Measurements from ENCODE around the gene GINS3.
"Not testable (repeated sequence)": the region's sequence is repeated elsewhere in the genome, so short reads cannot be mapped to it uniquely, and the experiment has no call there.

The GINS3 gene

GRCh38 chr16:58389724-58390123 lies 2.5 kb upstream of the GINS3 start:
- no peak for DNase-seq (ENCODE audit: low read depth in 2 of 2)

- DNase-seq (ENCODE audit: low read depth in 2 of 2), result no peak
Observed at GRCh38 chr16:58393138-58393504, 850 bp downstream of the GINS3 start.

GRCh38 chr16:58396897-58397296 lies 4.6 kb downstream of the GINS3 start:
- DNase-seq (ENCODE audit: low read depth in 2 of 2), result not testable (repeated sequence)

GRCh38 chr16:58399718-58400633 lies 7.7 kb downstream of the GINS3 start:
- no peak for DNase-seq (ENCODE audit: low read depth in 2 of 2)

GRCh38 chr16:58401305-58401704 lies 9.0 kb downstream of the GINS3 start:
- DNase-seq (ENCODE audit: low read depth in 2 of 2), result not testable (repeated sequence)

GRCh38 chr16:58402796-58403195 lies 10.5 kb downstream of the GINS3 start:
- DNase-seq (ENCODE audit: low read depth in 2 of 2), result no peak

GRCh38 chr16:58409316-58409973 lies 17.2 kb downstream of the GINS3 start:
- no peak for DNase-seq (ENCODE audit: low read depth in 2 of 2)

- no peak for DNase-seq (ENCODE audit: low read depth in 2 of 2)
Observed at GRCh38 chr16:58411336-58411735, 19.1 kb downstream of the GINS3 start.

GRCh38 chr16:58411736-58412614 lies 19.7 kb downstream of the GINS3 start:
- no peak for DNase-seq (ENCODE audit: low read depth in 2 of 2)

- DNase-seq (ENCODE audit: low read depth in 2 of 2), result not testable (repeated sequence)
Observed at GRCh38 chr16:58412615-58412970, 20.3 kb downstream of the GINS3 start.

- no peak for DNase-seq (ENCODE audit: low read depth in 2 of 2)
Observed at GRCh38 chr16:58413359-58413758, 21.1 kb downstream of the GINS3 start.

- DNase-seq (ENCODE audit: low read depth in 2 of 2), result no peak
Observed at GRCh38 chr16:58415003-58415402, 22.7 kb downstream of the GINS3 start.

GRCh38 chr16:58415961-58416360 lies 23.7 kb downstream of the GINS3 start:
- DNase-seq (ENCODE audit: low read depth in 2 of 2), result not testable (repeated sequence)

GRCh38 chr16:58417035-58417434 lies 24.8 kb downstream of the GINS3 start:
- DNase-seq (ENCODE audit: low read depth in 2 of 2), result no peak

- DNase-seq (ENCODE audit: low read depth in 2 of 2), result no peak
Observed at GRCh38 chr16:58417600-58417999, 25.3 kb downstream of the GINS3 start.

GRCh38 chr16:58418026-58418425 lies 25.8 kb downstream of the GINS3 start:
- no peak for DNase-seq (ENCODE audit: low read depth in 2 of 2)

- DNase-seq (ENCODE audit: low read depth in 2 of 2), result no peak
Observed at GRCh38 chr16:58418601-58419000, 26.3 kb downstream of the GINS3 start.

- no peak for DNase-seq (ENCODE audit: low read depth in 2 of 2)
Observed at GRCh38 chr16:58419241-58419990, 27.1 kb downstream of the GINS3 start.

- no peak for DNase-seq (ENCODE audit: low read depth in 2 of 2)
Observed at GRCh38 chr16:58421059-58421458, 28.8 kb downstream of the GINS3 start.

- DNase-seq (ENCODE audit: low read depth in 2 of 2), result no peak
Observed at GRCh38 chr16:58421529-58421928, 29.3 kb downstream of the GINS3 start.

- DNase-seq (ENCODE audit: low read depth in 2 of 2), result no peak
Observed at GRCh38 chr16:58422809-58423208, 30.5 kb downstream of the GINS3 start.

All from stimulated activated CD8-positive, alpha-beta memory T cell treated with anti-CD3 and anti-CD28 coated beads, Interleukin-7, amount 100 ng/mL, for 4 hours (primary cell).